ENCODE results near the gene KY.

GRCh38 chr3:134694946-134695543, 44.2 kb upstream of the KY start:
- TF ChIP-seq CTCF (conservative IDR thresholded peaks at IDR 0.05): no peak
- no peak for TF ChIP-seq ZFX (IDR thresholded peaks at IDR 0.05)
